Neuron (in vitro differentiated cells): ENCODE data around the gene INKA2.

Source experiments
- H2AFZ ChIP-seq: one replicate; pipeline ENCODE4 v1.6.1; 2013; ENCODE audit warnings: low read depth, mild to moderate bottlenecking, inconsistent platforms, low read length, moderate library complexity
- H3K27me3 ChIP-seq: one replicate; pipeline ENCODE4 v1.6.1; 2013; ENCODE audit warnings: low read length; ENCODE audit not compliant: insufficient read depth
- H3K36me3 ChIP-seq: one replicate; pipeline ENCODE4 v1.6.1; 2013; ENCODE audit warnings: low read length; ENCODE audit not compliant: insufficient read depth
- H3K4me1 ChIP-seq: one replicate; pipeline ENCODE4 v1.6.1; 2013; ENCODE audit warnings: low read length; ENCODE audit not compliant: insufficient read depth
- H3K4me3 ChIP-seq: 2 replicates; pipeline ENCODE4 v1.5.1; 2013; ENCODE audit warnings: mild to moderate bottlenecking, low read length, moderate library complexity
- H3K9me3 ChIP-seq: one replicate; pipeline ENCODE4 v1.6.1; 2013; ENCODE audit warnings: low read length

The INKA2 gene

DNA sequence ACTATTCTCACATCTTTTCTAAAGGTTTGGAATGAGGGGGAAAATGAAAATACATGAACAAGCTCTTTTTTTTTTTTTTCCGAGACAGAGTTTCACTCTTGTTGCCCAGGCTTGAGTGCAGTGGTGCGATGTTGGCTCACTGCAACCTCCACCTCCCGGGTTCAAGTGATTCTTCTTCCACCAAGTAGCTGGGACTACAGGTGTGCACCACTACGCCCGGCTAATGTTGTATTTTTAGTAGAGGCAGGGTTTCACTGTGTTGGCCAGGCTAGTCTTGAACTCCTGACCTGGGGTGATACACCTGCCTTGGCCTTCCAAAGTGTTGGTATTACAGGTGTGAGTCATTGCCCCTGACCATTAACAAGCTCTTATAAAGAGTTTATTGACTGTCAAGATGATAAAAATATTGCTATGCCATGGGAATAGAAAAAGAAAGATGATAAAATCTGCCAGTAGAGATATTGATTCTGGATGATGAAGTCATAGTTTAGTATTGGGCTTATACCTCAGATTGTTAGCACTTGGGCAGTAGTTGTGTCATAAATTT, 36.6 kb downstream of the INKA2 start:
- Histone ChIP-seq H3K27me3 (no peaks in the 10 kb centered on the region), H3K4me3 (no peak overlapping the region), H3K36me3 (peaks cover 52% of the 10 kb centered on the region), H2AFZ (no peak overlapping the region), H3K4me1 (no peaks in the 10 kb centered on the region), H3K9me3 (no peaks in the 10 kb centered on the region)

DNA sequence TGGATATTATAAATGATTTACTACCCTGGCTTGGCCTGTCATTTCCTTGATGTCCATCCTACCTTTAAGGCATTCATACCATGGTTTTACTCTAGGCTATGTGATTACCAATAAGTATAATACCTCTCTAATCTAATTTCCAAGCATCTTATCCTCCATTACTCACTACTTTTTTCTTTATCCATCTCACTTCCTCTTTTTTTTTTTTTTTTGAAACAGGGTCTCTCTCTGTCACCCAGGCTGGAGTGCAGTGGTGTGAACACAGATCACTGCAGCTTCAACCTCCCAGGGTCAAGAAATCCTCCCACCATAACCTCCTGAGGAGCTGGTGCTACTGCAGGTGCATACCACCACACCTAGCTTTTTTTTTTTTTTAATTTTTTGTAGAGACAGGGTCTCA, 39.9 kb downstream of the INKA2 start:
- H2AFZ ChIP-seq, result no peak overlapping the region
- no peak overlapping the region for H3K4me3 ChIP-seq
- no peaks in the 10 kb centered on the region for H3K27me3 ChIP-seq
- H3K4me1 ChIP-seq, result no peaks in the 10 kb centered on the region
- H3K9me3 ChIP-seq, result no peaks in the 10 kb centered on the region
- H3K36me3 ChIP-seq, result peaks cover 54% of the 10 kb centered on the region

DNA sequence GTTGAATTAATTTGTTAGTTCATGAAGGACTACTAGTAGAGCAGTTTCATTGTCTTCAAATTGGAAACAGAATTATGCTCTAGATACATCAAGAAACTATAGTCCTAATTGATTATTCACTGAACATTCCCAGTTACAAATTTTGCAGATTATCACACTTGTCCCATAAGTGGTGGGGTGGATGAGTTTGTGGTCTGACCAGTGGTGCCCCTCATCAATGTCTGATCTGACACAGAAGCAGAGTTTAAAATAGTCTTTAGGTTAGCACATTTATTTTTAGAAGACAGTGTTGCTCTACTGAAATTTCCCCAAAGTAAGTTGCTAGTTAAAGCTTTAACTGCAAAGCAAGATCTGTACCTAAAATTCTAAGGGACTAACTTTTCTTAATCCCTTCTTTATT, 42.9 kb downstream of the INKA2 start:
- peaks cover 51% of the 10 kb centered on the region for H3K36me3 ChIP-seq
- no peaks in the 10 kb centered on the region for H3K27me3 ChIP-seq

DNA sequence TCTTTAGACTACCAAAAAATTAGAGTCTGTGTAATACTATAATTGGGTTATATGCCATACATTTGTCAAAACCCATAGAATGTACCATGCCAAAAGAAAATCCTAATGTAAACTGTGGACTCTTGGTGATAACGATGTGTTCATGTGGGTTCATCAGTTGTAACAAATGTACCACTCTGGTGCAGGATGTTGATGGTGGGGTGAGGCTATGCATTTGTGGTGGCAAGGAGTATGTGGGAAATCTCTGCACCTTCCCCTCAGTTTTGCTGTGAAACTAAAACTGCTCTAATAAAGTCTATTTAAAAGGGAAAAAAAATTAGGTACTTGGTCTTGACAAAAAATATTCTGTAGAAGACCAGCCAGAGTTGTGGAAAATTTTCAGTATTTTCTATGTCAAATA, 43.4 kb downstream of the INKA2 start:
- Histone ChIP-seq H3K4me3 (no peak overlapping the region), H3K27me3 (no peaks in the 10 kb centered on the region), H3K9me3 (no peaks in the 10 kb centered on the region), H2AFZ (no peak overlapping the region), H3K36me3 (peaks cover 47% of the 10 kb centered on the region), H3K4me1 (no peaks in the 10 kb centered on the region)

More for the DNA sequence above, 42.9 kb downstream of the INKA2 start:
- no peaks in the 10 kb centered on the region for H3K9me3 ChIP-seq
- H3K4me1 ChIP-seq, result no peaks in the 10 kb centered on the region
- no peak overlapping the region for H2AFZ ChIP-seq
- H3K4me3 ChIP-seq, result no peak overlapping the region

DNA sequence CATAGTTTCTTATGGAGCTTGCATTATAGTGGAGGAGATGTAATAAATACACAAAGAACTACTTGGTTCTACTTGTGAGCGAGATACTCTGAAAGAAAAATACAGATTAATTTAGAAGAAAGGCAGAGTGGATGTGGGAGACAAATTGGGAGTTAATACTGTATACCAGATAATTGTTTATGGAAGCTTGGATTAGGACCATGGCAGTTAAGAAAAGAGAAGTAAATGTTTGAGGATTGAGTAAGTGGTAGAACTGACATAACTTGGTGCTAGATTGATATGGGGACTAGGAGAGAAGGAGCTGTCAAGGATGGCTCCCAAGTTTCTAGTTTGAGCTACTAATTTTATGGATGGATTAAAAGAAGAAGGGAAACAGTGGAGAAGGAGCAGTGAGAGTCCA, 47.3 kb downstream of the INKA2 start:
- Histone ChIP-seq H2AFZ (no peak overlapping the region), H3K9me3 (peaks cover 3% of the 10 kb centered on the region), H3K27me3 (no peaks in the 10 kb centered on the region), H3K4me1 (no peaks in the 10 kb centered on the region), H3K36me3 (peaks cover 24% of the 10 kb centered on the region), H3K4me3 (no peak overlapping the region)

DNA sequence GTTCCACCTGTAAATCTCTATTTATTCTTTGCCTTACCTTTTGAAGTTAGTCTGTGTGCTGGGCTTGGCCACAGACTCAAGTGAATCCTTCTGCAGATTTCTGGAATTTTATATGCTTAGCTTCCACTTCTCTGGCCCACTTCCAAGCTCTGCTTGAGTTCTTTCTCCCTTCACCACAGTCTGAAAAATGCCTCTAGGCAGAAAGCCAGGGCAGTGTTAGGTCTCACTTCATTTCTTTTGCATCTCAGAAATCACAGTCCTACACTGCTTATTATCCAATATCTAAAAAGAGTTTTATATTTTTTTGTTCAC, 48.9 kb downstream of the INKA2 start:
- no peak overlapping the region for H2AFZ ChIP-seq
- peaks cover 3% of the 10 kb centered on the region for H3K9me3 ChIP-seq
- no peak overlapping the region for H3K4me3 ChIP-seq
- H3K27me3 ChIP-seq, result no peaks in the 10 kb centered on the region
- H3K36me3 ChIP-seq, result peaks cover 11% of the 10 kb centered on the region
- H3K4me1 ChIP-seq, result no peaks in the 10 kb centered on the region
